ENCODE results near the gene ZNF414.
A peak's percentile ranks its signal among the peaks of the same experiment; 100 is the strongest.

The ZNF414 gene

GRCh38 chr19:8489561-8490394 is 24.2 kb downstream of the ZNF414 start:
- DNase-seq: no peak

DNA sequence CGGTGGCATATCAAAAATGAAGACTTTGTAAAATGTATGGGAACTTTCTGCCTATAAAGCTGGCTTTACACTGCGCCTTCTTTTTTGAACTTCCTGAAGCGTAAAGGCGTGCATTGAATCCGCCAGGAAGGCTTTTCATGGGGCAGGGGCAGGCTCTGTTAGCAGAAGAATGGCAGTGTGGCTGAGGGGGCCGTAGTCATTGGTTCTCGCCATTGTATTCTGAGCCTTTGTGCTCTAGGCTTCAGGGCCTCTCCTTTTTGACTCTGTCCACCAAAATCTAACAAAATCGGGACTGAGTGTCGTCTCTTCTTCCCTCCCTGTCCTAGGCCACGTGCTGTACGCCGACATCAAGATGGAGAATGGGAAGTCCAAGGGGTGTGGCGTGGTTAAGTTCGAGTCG is 25.6 kb downstream of the ZNF414 start:
- no peak for DNase-seq

GRCh38 chr19:8487137-8487851 is 26.7 kb downstream of the ZNF414 start:
- DNase-seq: peak; percentile 75

GRCh38 chr19:8486661-8487136 is 27.3 kb downstream of the ZNF414 start:
- DNase-seq: no peak

DNA sequence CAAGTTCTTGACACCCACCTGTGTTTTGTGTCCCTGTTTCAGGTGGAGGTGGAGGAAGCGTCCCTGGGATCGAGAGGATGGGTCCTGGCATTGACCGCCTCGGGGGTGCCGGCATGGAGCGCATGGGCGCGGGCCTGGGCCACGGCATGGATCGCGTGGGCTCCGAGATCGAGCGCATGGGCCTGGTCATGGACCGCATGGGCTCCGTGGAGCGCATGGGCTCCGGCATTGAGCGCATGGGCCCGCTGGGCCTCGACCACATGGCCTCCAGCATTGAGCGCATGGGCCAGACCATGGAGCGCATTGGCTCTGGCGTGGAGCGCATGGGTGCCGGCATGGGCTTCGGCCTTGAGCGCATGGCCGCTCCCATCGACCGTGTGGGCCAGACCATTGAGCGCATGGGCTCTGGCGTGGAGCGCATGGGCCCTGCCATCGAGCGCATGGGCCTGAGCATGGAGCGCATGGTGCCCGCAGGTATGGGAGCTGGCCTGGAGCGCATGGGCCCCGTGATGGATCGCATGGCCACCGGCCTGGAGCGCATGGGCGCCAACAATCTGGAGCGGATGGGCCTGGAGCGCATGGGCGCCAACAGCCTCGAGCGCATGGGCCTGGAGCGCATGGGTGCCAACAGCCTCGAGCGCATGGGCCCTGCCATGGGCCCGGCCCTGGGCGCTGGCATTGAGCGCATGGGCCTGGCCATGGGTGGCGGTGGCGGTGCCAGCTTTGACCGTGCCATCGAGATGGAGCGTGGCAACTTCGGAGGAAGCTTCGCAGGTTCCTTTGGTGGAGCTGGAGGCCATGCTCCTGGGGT is 28.2 kb downstream of the ZNF414 start:
- DNase-seq: no peak

- DNase-seq: no peak
These were observed 29.6 kb downstream of the ZNF414 start for GRCh38 chr19:8484331-8484894.

DNA sequence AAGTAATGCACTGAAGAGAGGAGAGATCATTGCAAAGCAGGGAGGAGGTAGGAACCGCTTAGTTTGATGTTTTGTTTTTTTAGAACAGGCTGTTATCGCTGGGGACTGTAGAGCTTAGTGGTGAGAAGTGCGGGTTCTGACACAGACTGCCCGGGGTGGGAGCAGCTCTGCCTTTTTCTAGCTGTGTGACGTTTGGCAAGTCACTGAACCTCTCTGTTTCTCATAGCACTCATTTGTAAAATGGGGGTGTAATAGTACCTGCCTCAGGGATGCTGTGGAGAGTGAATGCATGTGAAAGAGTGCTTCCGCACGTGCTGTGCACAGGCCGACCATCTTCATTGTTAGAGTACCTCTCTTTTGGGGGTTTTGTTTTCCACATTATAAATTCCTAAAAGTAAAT is 30.8 kb downstream of the ZNF414 start:
- no peak for DNase-seq

DNA sequence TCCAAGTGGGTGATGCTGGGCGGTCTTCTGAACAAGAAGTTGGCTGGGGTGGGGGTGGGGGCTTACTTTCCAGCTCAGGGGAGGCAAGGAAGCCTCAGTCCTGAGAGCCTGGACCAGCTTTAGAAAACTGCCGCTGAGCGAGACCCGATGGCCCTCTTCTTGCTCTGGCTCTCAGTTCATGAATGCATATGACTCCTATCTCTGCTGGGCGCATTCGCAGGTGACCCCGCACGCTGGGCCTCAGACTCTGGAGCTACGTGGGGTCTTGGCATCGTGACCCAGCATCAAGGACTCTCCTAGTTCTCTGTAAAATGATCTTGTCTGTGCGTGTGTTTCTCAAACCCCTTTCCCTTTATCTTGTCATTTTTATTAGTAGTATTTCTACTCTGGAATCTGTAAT is 31.3 kb downstream of the ZNF414 start:
- no peak for DNase-seq

DNA sequence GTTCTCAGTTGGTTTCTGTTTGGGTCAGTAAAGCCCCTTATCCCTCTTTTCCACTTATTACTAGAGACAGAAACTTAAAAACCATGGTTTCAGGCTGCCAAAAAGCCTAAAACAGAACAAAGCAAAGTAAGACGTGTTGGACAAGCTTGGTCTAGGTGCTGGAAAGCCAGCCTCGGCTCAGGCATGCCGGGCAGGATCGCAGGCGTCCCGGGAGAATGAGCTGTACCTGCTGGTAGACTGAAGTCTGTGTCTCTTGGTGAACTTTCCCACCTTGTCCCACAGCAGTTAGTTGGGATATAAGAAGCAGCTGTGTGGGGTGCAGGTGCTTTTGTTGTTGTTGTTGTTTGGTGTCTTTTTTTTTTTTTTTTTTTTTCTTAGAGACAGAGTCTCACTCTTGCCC is 32.4 kb downstream of the ZNF414 start:
- no peak for DNase-seq

DNA sequence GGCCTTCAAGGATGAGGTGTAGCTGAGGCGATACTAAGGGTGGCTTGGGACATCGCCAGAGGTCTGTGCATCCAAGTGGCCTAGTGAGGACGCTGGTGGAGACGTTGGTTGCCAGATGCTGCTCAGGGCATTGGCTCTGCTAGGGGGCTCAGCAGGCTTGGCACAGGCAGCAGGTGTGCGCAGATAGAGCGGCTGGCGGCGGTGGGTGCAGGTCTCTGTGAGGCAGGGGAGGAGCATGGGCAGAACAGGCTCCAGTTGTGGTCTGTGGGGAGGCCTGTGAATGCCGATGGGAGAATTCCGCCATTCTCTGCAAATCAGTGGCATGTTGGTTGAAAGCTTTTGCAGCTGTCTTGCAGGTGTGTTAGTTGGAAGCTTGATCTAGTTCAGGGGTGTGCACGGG is 32.8 kb downstream of the ZNF414 start:
- no peak for DNase-seq

DNA sequence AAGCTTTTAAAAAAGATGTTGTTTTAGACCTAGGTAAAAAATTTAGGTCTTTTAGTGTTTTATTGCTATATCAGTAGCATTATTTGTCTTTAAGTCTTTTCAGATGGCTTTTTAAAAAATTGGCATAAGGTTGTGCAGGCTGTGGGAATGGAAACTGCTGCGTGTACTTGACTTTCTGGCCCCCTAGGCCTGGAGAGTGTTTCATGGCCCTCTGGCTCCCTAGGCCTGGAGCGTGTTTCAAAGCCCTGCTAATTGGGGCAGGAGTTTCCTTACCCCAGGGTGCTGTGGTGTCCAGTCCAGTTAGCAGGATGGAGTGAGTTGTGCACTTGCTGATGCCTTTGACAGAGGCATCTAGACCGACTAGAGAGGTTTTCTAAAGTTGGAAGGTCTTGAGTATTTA is 35.4 kb downstream of the ZNF414 start:
- no peak for DNase-seq

- DNase-seq: no peak
These were observed 36.1 kb downstream of the ZNF414 start for GRCh38 chr19:8477889-8478288.

DNA sequence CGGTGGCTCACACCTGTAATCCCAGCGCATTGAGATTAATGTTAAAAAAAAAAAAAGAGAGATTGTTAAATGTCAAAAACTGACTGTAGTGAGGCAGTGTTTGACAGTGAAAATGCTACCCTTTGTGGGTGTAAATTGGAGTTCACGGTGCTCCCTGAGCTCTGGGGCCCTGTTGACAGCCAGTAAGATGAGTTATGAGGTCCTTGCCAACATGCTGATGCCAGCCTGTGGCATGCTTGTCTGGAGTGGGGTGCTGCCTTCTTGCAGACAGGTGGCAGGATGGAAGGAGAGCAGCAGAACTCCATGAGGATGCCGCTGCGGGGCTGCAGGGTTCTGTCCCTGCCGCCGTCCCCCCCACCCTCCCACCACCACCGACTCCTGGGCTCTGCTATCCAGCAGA is 37.4 kb downstream of the ZNF414 start:
- DNase-seq: no peak

DNA sequence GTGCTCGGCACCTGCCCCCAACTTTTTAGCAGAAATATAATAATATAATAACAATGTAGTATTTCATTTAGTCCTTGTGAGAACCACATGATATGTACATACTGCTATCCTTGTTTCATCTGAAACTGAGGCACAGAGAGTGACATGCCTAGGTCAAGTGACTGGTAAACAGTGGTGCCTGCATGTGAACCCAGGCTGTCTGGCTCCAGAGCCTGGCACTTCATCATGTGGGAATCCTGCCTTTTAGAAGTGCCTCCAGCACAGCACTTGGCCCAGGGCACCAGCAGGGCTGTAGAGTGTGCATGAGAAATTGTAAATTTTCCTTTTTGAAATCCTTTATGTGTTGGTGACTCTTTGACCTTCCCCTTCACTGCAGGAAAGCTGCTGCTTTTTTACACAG is 39.0 kb downstream of the ZNF414 start:
- DNase-seq: no peak

DNA sequence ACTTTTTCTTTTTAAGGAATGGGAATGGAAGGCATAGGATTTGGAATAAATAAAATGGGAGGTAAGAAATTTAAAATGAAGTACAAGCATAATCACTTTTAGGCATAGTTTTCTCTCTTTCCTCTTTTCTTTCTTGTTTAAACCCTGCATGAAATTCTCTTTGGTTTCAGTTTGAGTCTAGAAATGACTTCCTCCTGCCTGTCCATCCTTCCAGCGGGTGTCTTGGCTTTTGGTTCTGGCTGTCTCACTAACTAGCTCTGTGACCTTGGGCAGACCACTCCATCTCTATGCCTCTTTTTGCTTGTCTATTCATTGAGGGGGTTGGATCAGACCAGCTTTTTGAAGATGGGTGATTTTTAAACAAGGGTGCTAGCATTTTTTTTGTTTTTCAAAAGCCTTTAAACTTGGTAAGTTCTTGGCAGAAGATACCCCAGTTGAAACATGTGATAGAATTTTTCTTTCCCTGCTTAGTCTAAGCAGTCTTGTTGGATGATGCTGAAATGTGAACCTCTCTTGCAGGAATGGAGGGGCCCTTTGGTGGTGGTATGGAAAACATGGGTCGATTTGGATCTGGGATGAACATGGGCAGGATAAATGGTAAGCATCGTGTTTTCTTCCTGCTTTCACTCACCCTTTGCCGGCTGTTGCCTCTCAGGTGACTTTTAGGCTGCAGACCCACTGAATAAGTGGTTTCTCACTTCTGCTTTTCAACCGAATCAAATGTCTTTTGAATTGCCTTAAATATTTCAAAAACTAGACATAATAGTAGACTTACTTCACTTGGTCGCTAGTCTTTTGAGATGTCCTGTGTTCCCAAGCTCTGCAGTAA is 40.1 kb downstream of the ZNF414 start:
- DNase-seq: no peak

GRCh38 chr19:8469613-8470368 is 44.2 kb downstream of the ZNF414 start:
- DNase-seq: no peak

- DNase-seq: no peak
These were observed 45.1 kb downstream of the ZNF414 start for GRCh38 chr19:8468761-8469373.

GRCh38 chr19:8468124-8468523 is 45.8 kb downstream of the ZNF414 start:
- DNase-seq: no peak

DNA sequence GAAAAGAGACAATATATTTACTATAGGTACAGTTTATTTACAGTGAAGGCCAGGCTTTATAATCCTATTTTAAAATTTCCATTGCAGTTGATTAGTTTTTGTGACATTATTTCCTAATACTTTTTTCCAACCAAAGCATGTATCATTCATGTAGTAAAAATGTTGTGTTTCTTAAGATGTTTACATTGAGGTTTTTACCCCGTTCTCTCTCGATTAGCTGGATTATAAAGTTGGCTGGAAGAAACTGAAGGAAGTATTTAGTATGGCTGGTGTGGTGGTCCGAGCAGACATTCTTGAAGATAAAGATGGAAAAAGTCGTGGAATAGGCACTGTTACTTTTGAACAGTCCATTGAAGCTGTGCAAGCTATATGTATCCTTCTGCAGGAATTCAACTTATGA is 47.9 kb downstream of the ZNF414 start:
- no peak for DNase-seq

DNA sequence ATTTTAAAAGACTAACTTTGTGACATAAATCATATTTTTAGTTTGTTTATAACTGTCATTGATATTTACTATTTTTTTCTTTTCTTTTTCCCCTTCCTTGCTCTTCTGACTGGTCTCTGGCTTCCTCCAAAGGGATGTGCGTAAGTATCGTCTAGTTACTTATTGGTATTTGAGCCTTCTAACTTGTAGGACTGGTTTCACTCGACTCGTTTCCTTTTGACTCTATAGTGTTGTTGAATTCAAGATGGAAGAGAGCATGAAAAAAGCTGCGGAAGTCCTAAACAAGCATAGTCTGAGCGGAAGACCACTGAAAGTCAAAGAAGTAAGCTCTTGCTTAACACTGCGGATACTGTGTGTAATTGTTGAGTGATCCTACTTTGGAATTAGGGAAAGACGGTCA is 50.6 kb downstream of the ZNF414 start:
- no peak for DNase-seq

GRCh38 chr19:8462571-8462970 is 51.4 kb downstream of the ZNF414 start:
- DNase-seq: no peak

All from CD4-positive, alpha-beta T cell treated with Interleukin-6 for 4 hours (primary cell).